NCI-H1436 treated with DMSO at 0.1 percent for 48 hours (cell line): ENCODE results near the gene CCDC171.

ENCODE experiments used
- DNase-seq: peaks from one replicate; lab custom pipeline; 2025; lab: John Stamatoyannopoulos, UW

Gene CCDC171

GRCh38 chr9:15882883-15883282, 330.0 kb downstream of the CCDC171 start:
- no peak for DNase-seq

DNA sequence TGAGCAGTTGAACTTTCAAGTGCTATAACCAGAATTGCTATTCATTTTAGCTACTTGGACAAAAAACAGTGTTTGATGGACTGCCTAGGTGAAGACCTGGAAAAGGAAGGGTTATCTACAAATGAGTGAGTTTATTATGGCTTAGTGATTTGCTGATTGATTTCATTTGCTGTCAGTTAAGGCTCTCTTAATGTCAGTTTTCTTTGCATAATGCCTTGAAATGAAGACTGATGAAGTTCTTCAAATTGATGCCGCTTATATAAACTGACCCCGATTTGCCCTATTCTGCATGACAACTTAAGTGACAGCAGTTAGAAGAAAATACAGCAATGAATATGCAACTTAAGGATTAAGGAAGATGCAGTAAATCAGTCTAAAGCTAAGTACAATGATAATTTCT, 332.6 kb downstream of the CCDC171 start:
- no peak for DNase-seq

- no peak for DNase-seq
Observed at GRCh38 chr9:15889555-15889954, 336.7 kb downstream of the CCDC171 start.

GRCh38 chr9:15901572-15901971, 348.7 kb downstream of the CCDC171 start:
- no peak for DNase-seq

DNA sequence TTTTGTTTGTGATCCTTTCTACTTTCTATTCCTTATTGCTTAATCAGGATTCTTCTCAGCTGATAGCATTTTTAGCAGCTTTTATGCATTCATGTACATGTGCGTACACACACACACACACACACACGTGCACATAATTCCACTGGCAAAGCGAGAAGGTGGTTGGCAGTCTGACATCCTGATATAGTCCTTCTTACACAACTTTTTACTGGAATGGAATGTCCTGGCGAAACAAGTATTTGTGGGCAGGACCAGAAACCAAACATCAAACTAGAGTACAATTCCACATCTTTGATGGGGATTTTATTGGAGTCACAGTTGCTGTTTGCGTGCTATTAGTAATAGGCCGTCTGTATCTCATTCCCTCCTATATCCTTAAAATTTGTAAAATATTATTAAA, 356.5 kb downstream of the CCDC171 start:
- DNase-seq, result no peak

GRCh38 chr9:15915711-15916110, 362.9 kb downstream of the CCDC171 start:
- DNase-seq, result no peak

DNA sequence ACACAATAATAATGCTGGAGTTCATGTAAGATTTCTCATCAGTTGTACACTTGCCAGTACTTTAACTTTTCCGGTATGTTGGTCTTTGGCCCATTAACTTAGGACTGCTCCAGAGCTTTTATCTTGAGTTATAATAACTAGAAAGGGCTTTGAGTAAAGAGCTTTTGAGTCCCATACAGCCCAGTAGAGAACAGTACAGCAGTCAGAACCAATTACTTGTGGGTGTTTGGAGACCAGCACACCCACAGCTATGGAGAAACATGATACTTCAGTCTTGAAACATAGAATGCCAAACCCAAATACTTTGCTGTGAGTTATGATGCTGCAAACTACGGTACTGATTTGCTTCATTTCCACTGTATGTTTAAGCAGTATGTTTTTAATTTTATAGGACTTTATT, 374.3 kb downstream of the CCDC171 start:
- DNase-seq, result no peak

DNA sequence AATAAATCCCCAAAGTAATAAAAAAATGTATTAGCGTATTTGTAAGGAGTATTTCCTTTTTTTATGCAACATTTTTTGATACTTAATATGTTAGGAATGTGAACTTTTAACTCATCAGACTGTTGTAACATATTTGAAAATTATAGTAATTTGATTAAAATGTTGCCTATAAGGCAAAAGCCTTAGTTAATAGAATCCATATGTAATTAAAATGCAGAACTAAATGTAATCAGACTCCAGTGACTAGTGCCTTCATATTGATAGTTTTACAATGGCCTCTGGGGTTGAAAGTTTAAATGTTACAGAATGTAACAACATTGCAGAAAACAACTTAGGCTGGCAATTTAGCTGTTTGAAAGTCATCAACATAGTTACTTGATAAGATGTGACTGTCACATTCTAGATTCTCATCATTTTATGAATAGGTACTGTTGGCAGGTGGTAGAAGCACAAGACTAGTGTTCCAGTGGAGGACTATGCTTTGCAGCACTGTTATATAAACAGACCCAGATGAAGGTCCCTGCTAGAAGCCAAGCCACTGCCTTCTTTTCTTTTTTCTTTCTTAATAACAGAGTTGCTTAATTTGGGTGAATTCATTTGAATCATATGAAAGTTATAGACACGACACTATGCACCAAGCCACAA, 382.9 kb downstream of the CCDC171 start:
- no peak for DNase-seq

GRCh38 chr9:15936306-15936921, 383.6 kb downstream of the CCDC171 start:
- DNase-seq, result peak; percentile 8

DNA sequence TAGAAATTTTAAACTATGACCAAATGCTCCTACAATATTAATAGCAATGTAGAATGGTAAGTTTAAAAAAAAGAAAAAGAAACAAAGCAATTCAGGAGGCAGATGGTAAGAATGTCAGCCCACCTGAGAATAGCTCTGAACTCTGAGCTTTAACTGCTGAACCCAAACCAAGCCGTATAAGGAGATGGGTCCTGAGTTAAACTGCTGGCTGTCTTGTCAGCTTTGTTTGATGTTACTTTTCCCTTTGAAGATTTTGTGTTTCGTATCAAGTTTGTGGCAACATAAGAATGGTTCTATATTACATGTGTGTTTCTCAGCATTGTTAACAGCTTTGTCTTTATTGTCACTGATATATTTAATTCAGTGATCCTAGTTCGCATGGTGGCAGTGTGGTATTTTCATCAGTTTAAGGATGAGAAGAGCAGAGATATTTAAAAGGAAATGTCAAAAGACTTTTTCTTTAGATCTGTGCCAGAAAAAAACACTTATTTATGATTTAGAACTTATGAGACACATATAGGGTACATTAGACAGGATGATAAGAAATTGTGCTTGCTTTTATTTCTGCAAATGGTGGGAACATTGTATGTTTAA, 390.1 kb downstream of the CCDC171 start:
- no peak for DNase-seq

GRCh38 chr9:15944341-15944740, 391.5 kb downstream of the CCDC171 start:
- DNase-seq, result no peak

DNA sequence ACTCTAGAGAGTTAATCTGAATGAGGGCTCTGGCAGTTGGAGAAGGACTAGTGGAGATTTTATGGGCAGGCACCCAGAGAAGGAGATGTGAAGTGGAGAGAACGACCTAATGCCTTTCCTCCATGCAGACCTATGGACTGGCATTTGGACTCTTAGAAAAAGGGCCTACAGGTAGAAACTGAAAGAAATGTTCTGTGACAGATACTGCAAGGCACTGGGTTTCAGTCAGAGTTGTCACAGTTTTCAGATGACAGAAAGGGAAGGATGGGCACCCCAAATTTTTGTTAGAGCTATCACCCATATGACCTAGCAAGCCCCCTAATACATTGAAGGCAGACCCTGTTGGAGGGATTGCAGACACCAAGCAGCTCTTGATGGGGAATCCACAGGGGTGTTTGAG, 406.8 kb downstream of the CCDC171 start:
- no peak for DNase-seq

DNA sequence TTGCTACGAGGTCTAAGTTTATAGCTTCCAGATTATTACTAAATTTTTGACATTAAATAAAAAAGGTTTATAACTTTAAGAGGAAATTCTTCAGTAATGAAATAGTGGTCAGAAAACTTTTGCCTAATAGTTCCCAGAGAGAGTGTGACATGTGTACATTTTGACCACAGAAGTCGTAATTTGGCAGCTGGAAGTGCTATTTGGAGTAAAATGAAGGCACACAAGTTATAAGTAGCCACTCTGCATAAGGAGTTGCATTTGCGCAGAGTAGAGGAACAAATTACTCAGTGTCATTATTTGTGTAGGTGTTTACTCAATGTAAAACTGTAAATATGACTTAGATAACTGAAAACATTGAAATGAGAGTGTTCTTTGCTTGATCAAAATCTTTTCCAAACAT, 408.4 kb downstream of the CCDC171 start:
- no peak for DNase-seq

DNA sequence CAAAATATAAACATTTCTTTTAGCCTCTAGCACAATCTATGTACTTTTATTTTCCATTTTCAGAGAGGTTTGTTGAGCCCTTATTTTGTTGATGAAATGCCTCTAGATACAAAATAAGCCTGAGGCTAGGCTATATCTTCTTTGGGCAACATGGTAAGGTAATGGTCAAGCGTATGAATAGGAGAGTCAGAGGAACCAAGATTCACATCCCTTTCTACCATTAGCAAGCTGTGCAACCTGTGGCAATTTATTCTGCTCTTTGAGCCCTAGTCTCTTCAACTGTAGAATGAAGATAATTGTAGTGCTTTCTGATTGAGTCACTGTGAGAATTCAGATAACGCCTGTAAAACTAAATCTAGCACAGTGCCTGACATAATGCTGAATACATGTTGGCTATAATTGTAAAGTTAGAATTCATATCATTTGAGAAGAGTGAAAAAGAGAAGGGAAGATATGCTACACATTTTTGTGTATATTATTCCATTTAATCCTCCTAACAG, 412.5 kb downstream of the CCDC171 start:
- DNase-seq, result no peak

DNA sequence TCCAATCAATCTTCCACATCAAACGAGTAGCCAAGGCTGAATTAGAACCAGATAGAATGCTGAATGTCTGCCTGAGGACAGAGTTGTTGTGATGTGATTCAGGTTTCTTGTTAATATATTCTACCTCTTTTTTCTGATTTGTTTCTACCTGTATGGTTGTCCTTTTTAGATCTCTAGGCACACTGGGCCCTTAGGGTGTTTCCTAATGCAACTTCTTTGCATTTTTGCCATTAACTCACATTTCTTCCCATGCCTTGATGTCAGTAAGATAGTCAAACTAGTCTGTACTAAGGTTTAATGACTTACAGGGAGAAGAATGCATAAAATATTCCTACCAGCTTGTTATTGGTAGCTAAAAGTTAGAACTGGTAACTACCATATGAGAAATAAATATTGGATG, 413.6 kb downstream of the CCDC171 start:
- DNase-seq, result no peak

DNA sequence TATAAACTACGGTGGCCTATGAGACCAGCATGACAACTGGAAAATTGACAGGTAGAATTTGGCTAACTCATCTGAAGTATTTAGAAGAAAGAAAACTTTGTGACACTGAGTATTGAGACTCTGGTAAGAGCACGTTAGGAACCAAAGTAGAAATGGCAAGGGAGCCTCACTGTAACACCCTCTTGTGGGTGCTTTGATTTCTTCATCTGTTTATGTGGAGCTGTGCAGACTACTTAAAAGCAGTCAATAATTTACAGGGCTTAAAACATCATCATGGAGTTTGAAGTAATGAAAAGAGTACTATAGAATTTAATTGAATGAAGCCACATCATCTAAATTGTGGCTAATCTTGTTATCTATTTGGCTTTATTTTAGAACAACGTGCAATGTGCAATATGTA, 414.2 kb downstream of the CCDC171 start:
- no peak for DNase-seq

DNA sequence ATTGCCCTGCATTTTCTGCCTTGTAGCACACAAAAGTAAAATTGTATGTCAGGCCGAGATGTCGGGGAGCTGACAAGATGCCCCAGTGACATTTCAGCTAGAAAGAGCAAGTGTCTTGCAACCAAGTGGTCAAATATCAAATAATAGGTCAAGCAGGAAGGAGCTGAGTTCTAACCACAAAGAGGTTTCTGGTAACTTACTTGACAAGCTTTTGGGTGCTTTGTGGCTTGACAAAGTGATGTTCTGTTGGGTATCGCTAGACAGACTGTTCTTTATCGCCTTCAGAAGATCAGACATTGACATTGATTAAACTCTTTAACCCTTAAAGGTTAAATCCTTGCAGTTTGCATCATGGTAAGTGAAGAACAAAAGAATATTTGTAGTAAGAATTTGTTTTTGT, 419.9 kb downstream of the CCDC171 start:
- DNase-seq, result no peak

GRCh38 chr9:15975101-15975778, 422.4 kb downstream of the CCDC171 start:
- DNase-seq, result no peak

GRCh38 chr9:15977438-15977837, 424.6 kb downstream of the CCDC171 start:
- DNase-seq, result no peak

DNA sequence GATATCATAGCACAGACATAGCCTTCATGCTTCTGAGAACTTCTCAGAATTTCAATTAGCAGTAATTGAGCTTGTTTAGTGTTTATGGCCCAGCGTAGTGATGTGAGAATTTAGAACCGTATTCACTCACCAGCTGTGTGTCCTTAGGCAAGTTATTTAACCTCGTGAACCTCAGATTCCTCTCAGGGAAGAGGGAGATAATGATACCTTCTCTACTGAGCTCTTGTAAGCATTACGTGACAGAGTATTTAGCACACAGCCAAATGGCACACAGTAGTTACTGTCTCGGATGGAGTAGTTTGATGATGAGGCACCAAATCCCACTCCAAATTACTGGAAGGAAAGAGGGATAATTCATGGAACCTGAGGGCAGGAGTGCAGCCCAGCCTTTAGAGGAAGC, 429.3 kb downstream of the CCDC171 start:
- no peak for DNase-seq

- DNase-seq, result no peak
Observed at GRCh38 chr9:15999422-16000339, 446.8 kb downstream of the CCDC171 start.

- DNase-seq, result no peak
Observed at GRCh38 chr9:16000811-16001210, 448.0 kb downstream of the CCDC171 start.
